Skin epidermis (tissue), 12 donors: Measurements from ENCODE around the gene ZNF385C.

Experiments
- H3K27ac ChIP-seq, 21 experiments: fragments of 200-600 bp; sonication (generic) in 11 of 21; one replicate each; pipeline ENCODE4 v1.5.0; 2020; ENCODE audit warnings: mild to moderate bottlenecking in 3 of 21, inconsistent platforms in 2 of 21, moderate library complexity in 2 of 21
- H3K4me3 ChIP-seq, 7 experiments: fragments of 200-600 bp; sonication (generic) in 2 of 7; one replicate each; pipeline ENCODE4 v1.5.0; 2020; ENCODE audit warnings: inconsistent platforms in 2 of 7, mild to moderate bottlenecking in 2 of 7, moderate library complexity in 1 of 7

Gene ZNF385C

GRCh38 chr17:42059815-42060214 lies 38.5 kb downstream of the ZNF385C start:
- H3K27ac ChIP-seq = no peak overlapping the region

GRCh38 chr17:42058063-42058462 lies 40.2 kb downstream of the ZNF385C start:
- Histone ChIP-seq H3K27ac (no peak overlapping the region), H3K4me3 (no peak overlapping the region)

More at GRCh38 chr17:42059815-42060214, 38.5 kb downstream of the ZNF385C start:
- no peak overlapping the region for H3K4me3 ChIP-seq

- no peak overlapping the region for H3K27ac ChIP-seq
- H3K4me3 ChIP-seq = no peak overlapping the region
Measured at GRCh38 chr17:42056635-42057034, 41.6 kb downstream of the ZNF385C start.

DNA sequence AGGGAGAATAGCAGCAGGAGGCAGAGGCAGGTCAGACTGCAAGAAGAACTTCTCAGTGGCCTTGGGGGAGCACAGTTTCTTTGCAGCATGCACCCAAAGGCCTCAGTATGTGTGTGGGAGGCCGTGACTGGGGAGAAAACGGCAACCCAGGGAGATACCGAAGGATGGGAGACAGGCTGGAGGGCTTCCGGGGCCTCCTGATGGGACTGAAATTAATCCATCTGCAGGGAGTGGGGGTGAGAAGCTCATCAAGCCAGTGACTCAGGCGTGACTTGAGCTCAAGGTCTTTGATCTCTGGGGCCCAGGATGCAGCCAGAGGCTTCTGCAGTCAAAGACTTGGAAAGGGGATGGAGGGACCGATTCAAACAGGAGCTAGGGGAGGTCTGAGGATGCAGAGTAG lies 42.8 kb downstream of the ZNF385C start:
- Histone ChIP-seq H3K27ac (peak overlapping the region in 1 of 21 experiments; percentile 51), H3K4me3 (no peak overlapping the region)

GRCh38 chr17:42055027-42055426 lies 43.2 kb downstream of the ZNF385C start:
- Histone ChIP-seq H3K4me3 (no peak overlapping the region), H3K27ac (peak overlapping the region in 1 of 21 experiments; percentile 51)

DNA sequence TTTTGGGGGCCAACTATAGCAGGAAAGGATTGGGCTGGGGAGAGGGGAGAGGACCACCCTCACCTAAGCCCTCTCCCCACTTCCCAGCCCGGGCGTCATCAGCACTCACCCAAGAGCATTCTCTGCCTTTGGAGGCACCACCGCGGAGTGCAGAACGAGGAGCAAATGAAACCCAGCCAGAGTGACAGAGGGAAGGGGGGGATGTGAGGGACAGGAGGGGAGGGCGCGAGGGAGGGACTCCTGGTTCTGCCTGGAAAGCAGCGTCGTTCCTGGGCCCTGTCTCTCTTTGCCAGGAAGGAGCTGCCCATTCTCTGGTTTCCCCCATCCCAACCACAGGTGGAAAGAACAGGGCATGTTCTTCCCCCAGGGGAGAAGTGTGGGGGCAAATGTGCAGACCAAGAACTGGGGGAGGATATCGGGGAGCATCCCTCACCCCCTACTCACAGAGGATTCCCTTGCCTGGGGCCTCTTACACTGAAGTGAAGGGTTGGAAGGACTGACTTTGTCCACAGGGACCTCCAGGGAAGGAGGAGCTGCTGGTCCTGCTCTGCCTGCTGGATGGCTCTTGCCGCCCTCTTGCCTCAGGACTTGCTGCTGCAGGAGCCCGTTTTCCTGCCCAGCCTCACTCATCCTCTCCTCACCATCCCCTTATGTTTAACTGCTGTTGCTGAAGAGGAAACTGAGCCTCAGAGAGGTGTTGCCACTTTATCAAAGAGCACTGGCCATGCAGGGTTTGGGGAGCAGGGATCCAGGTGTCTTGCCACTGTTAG lies 44.4 kb downstream of the ZNF385C start:
- no peak overlapping the region for H3K27ac ChIP-seq
- no peak overlapping the region for H3K4me3 ChIP-seq

- Histone ChIP-seq H3K4me3 (no peak overlapping the region), H3K27ac (no peak overlapping the region)
Measured at GRCh38 chr17:42052346-42052877, 45.9 kb downstream of the ZNF385C start.

- no peak overlapping the region for H3K27ac ChIP-seq
- no peak overlapping the region for H3K4me3 ChIP-seq
Measured at GRCh38 chr17:42051645-42052044, 46.6 kb downstream of the ZNF385C start.

- Histone ChIP-seq H3K4me3 (peak overlapping the region; percentile 47 to 73 (median 58)), H3K27ac (peak overlapping the region in 1 of 21 experiments; percentile 52)
Measured at GRCh38 chr17:42051013-42051400, 47.3 kb downstream of the ZNF385C start.

- H3K4me3 ChIP-seq = peak within 1 kb of the TSS; percentile 47 to 73 (median 58)
- peak within 1 kb of the TSS in 12 of 21 experiments; percentile 25 to 76 (median 66) for H3K27ac ChIP-seq
Measured at GRCh38 chr17:42050393-42051012, 47.8 kb downstream of the ZNF385C start, which contains the start of gene C17orf113. Gene C17orf113, minus strand, starts transcription at chr17:42050601. Its CDS starts 7,225 bp downstream, at chr17:42043376.

- Histone ChIP-seq H3K27ac (peak overlapping the region in 12 of 21 experiments; percentile 25 to 76 (median 66)), H3K4me3 (peak overlapping the region; percentile 47 to 73 (median 58))
Measured at GRCh38 chr17:42049834-42050392, 48.4 kb downstream of the ZNF385C start.

DNA sequence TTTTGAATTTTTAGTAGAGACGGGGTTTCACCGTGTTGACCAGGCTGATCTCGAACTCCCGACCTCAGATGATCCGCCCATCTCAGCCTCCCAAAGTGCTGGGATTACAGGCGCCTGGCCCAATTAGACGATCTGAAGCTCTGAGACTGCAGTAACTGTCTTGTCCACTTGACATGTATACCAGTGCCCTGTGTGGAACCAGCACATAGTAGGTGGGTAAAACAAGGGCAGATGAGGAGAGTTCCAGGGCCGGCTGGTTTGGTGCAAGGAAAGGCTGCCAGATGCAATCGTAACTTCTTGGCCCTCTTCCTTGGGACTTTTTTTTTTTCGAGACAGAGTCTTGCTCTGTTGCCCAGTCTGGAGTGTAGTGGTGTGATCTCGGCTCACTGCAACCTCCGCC lies 50.9 kb downstream of the ZNF385C start:
- no peak overlapping the region for H3K27ac ChIP-seq
- no peak overlapping the region for H3K4me3 ChIP-seq

DNA sequence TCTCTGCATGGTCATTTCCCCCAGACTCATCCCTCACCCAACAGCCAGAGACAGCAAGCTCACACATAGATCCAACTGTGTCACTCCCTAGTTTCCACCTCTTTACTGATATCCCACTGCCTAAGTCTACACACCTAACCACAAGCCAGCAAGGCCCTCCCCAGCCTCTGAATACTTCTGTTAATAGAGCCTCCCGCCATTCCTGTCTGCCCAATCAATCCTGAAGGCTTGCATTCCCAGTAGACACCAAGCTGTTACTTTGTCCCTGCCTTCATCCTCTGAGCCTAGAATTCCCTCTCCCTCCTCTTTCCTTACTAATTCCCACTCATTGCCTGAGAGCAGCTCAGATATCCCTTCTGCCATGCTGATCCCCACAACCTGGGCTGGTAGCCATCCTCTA lies 52.6 kb downstream of the ZNF385C start:
- Histone ChIP-seq H3K4me3 (no peak overlapping the region), H3K27ac (no peak overlapping the region)

DNA sequence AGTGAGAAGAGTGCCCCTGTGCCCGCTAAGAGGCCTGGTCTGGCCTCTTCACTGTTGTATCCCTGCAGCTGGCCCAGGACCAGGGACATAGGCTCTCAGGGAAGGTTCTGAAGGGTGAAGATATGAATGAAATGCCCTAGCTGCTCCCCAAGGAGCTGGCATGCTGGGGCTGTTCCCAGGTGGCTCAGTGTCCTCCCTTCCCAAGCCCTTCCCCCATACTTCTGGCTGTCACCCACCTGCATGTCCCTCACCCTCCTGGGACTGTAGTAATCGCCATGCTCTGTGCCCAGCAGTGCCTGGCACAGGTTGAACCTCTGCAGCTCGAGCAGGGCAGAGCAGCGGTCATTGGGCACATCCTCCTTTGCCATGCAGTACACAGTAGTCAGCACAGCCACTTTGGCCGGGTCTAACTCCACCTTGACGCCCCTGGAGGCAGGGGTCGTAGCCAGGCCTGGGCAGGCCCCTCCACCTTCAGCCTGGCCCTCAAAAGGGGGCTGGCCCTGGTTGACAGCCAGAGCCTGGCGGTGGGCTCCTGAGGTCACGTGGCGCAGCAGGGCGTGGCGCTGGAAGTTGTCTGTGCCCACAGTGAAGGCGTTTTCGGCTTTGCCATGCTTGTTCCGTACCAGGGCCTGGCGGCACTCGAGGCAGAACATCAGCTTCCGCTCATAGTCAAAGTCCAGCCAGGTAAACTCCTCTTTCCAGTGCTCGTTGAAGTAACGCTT lies 55.5 kb downstream of the ZNF385C start:
- H3K27ac ChIP-seq = no peak overlapping the region
- no peak overlapping the region for H3K4me3 ChIP-seq

DNA sequence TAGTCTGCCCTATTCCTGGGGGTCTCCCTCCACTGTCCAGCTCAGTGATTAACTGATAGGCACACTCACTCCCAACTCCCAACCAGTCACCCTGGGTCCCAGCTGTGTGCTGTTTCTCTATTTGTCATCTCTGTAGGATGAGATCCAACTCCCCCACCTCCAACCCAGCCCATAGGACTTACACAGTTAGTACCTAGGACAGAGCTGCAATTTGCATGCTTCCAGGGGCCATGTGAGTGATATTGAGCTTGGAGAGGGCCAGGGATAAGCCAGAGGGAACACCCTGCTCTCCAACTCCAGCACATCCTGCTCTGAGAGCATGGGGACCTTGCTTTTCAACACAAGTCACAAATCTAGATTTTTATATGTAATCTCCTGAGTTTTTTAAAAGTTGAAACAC lies 56.7 kb downstream of the ZNF385C start:
- no peak overlapping the region for H3K4me3 ChIP-seq
- H3K27ac ChIP-seq = no peak overlapping the region

GRCh38 chr17:42040818-42041217 lies 57.5 kb downstream of the ZNF385C start:
- Histone ChIP-seq H3K4me3 (no peak overlapping the region), H3K27ac (no peak overlapping the region)

GRCh38 chr17:42039794-42040763 lies 58.2 kb downstream of the ZNF385C start:
- Histone ChIP-seq H3K27ac (no peak overlapping the region), H3K4me3 (no peak overlapping the region)

- no peak overlapping the region for H3K4me3 ChIP-seq
- H3K27ac ChIP-seq = no peak overlapping the region
Measured at GRCh38 chr17:42038221-42038973, 59.9 kb downstream of the ZNF385C start.
